Neuronal stem cell (in vitro differentiated cells): ENCODE data around the gene ZNF787.
A peak's percentile ranks its signal among the peaks of the same experiment; 100 is the strongest.

Experiments
- DNase-seq: peaks from one replicate; pipeline ENCODE4 v3.0.0-alpha.2; 2013; ENCODE audit warnings: low spot score
- H2AFZ ChIP-seq: one replicate; pipeline ENCODE4 v1.6.1; 2013; ENCODE audit warnings: mild to moderate bottlenecking, low read length, inconsistent platforms
- H2AK5ac ChIP-seq: 2 replicates; pipeline ENCODE4 v1.6.1; 2013; ENCODE audit warnings: low read depth, mild to moderate bottlenecking, inconsistent platforms, low read length, moderate library complexity, mixed read lengths
- H2BK120ac ChIP-seq: 2 replicates; pipeline ENCODE4 v1.6.1; 2013; ENCODE audit warnings: low read depth, mild to moderate bottlenecking, inconsistent platforms, low read length, moderate library complexity, mixed read lengths
- H2BK12ac ChIP-seq: one replicate; pipeline ENCODE4 v1.6.1; 2013; ENCODE audit warnings: low read length, inconsistent platforms
- H2BK15ac ChIP-seq: 2 replicates; pipeline ENCODE4 v1.6.1; 2013; ENCODE audit warnings: mild to moderate bottlenecking, low read length, inconsistent platforms, mixed read lengths
- H2BK5ac ChIP-seq: one replicate; pipeline ENCODE4 v1.6.1; 2013; ENCODE audit warnings: inconsistent platforms, mild to moderate bottlenecking, low read length, moderate library complexity
- H3K14ac ChIP-seq: one replicate; pipeline ENCODE4 v1.6.1; 2013; ENCODE audit warnings: low read length, inconsistent platforms
- H3K18ac ChIP-seq: 2 replicates; pipeline ENCODE4 v1.6.1; 2013; ENCODE audit warnings: low read length, inconsistent platforms
- H3K23ac ChIP-seq: 2 replicates; pipeline ENCODE4 v1.6.1; 2013; ENCODE audit warnings: low read depth, mild to moderate bottlenecking, mixed read lengths, low read length, inconsistent platforms; ENCODE audit not compliant: poor library complexity
- H3K27ac ChIP-seq: replicated peaks from 3 replicates; pipeline ENCODE4 v1.5.1; 2013; ENCODE audit warnings: low read length, inconsistent platforms
- H3K27me3 ChIP-seq, 3 experiments: 2 replicates each; pipeline ENCODE4 v1.6.1; 2013; ENCODE audit warnings: low read length in 3 of 3, mild to moderate bottlenecking in 2 of 3, inconsistent platforms in 1 of 3, low read depth in 1 of 3, mixed read lengths in 1 of 3, moderate library complexity in 1 of 3; ENCODE audit not compliant: control insufficient read depth in 3 of 3, insufficient read depth in 3 of 3
- H3K36me3 ChIP-seq, 2 donors: replicated peaks in 1 of 2; 2 replicates each; pipeline ENCODE4 v1.6.1; 2013; ENCODE audit warnings: low read length in 2 of 2; ENCODE audit not compliant: control insufficient read depth in 2 of 2, insufficient read depth in 2 of 2
- H3K4ac ChIP-seq: 2 replicates; pipeline ENCODE4 v1.6.1; 2013; ENCODE audit warnings: inconsistent platforms, mild to moderate bottlenecking, low read length, moderate library complexity
- H3K4me1 ChIP-seq, 2 donors: 1 replicate in 1 of 2; 2 replicates in 1 of 2; pipeline ENCODE4 v1.6.1; 2013; ENCODE audit warnings: low read length in 2 of 2, low read depth in 1 of 2; ENCODE audit not compliant: control insufficient read depth in 2 of 2, insufficient read depth in 1 of 2
- H3K4me2 ChIP-seq: one replicate; pipeline ENCODE4 v1.6.1; 2013; ENCODE audit warnings: mild to moderate bottlenecking, low read length, inconsistent platforms; ENCODE audit not compliant: insufficient read depth, poor library complexity, severe bottlenecking
- H3K4me3 ChIP-seq, 2 donors: 2 replicates each; pipeline ENCODE4 v1.5.1; 2013; ENCODE audit warnings: low read length in 2 of 2, mild to moderate bottlenecking in 2 of 2, inconsistent platforms in 1 of 2, moderate library complexity in 1 of 2
- H3K79me1 ChIP-seq: one replicate; pipeline ENCODE4 v1.6.1; 2013; ENCODE audit warnings: low read depth, mild to moderate bottlenecking, inconsistent platforms, low read length, moderate library complexity
- H3K9ac ChIP-seq: one replicate; pipeline ENCODE4 v1.6.1; 2013; ENCODE audit warnings: mild to moderate bottlenecking, low read depth, low read length, inconsistent platforms; ENCODE audit not compliant: poor library complexity
- H3K9me3 ChIP-seq, 2 donors: replicated peaks in 1 of 2; 2 replicates each; pipeline versions ENCODE3 to v1.6.1; 2013; ENCODE audit warnings: low read length in 2 of 2, mild to moderate bottlenecking in 2 of 2, inconsistent platforms in 1 of 2, low read depth in 1 of 2, mixed read lengths in 1 of 2, moderate library complexity in 1 of 2; ENCODE audit not compliant: control insufficient read depth in 2 of 2, insufficient read depth in 1 of 2
- H4K8ac ChIP-seq: one replicate; pipeline ENCODE4 v1.6.1; 2013; ENCODE audit warnings: low read depth, mild to moderate bottlenecking, inconsistent platforms, low read length, moderate library complexity
- H4K91ac ChIP-seq: one replicate; pipeline ENCODE4 v1.6.1; 2013; ENCODE audit warnings: low read length, low read depth, mild to moderate bottlenecking, inconsistent platforms; ENCODE audit not compliant: poor library complexity
- whole genome bisulfite sequencing, 2 donors: extraction: QIAGEN DNeasy Blood & Tissue Kit; methylation state at CpG; one replicate each; pipeline ENCODE4 v1.1.7; 2013; ENCODE audit warnings: missing lambda C conversion rate in 2 of 2, mixed read lengths in 1 of 2; ENCODE audit not compliant: insufficient read length in 2 of 2, insufficient replicate concordance in 1 of 2; ENCODE audit errors: extremely low coverage in 2 of 2; 5-methylcytosine and 5-hydroxymethylcytosine counted together

ZNF787 gene

GRCh38 chr19:56141417-56141993 lies 20.4 kb upstream of the ZNF787 start:
- peak overlapping the region; percentile 26 for H3K27ac ChIP-seq
- DNase-seq, result no peak
- H3K9me3 ChIP-seq, result no peaks in the 10 kb centered on the region
- no peak overlapping the region for H3K14ac ChIP-seq
- no peak overlapping the region for H3K4ac ChIP-seq
- H2BK5ac ChIP-seq, result no peak overlapping the region
- peak overlapping the region; percentile 63 for H3K4me2 ChIP-seq
- peaks cover 10 to 18% of the 10 kb centered on the region in 2 donors for H3K4me1 ChIP-seq
- no CpG with 5 or more reads among the region's 26 CpGs for WGBS, 2 donors
- H2BK12ac ChIP-seq, result no peak overlapping the region
- no peaks in the 10 kb centered on the region for H3K27me3 ChIP-seq
- peaks cover 2% of the 10 kb centered on the region for H3K79me1 ChIP-seq
- no peak overlapping the region for H4K91ac ChIP-seq
- peak overlapping the region; percentile 73 for H3K18ac ChIP-seq
- H2BK120ac ChIP-seq, result no peak overlapping the region
- H4K8ac ChIP-seq, result no peak overlapping the region
- peaks cover 4 to 17% of the 10 kb centered on the region in 2 donors for H3K36me3 ChIP-seq
- H3K4me3 ChIP-seq, result peak overlapping the region; percentile 50 to 85
- no peak overlapping the region for H3K23ac ChIP-seq
- peak overlapping the region; percentile 26 for H3K9ac ChIP-seq
- no peak overlapping the region for H2AK5ac ChIP-seq
- peak overlapping the region; percentile 66 for H2AFZ ChIP-seq
- H2BK15ac ChIP-seq, result no peak overlapping the region

GRCh38 chr19:56140583-56141416 lies 19.7 kb upstream of the ZNF787 start, which contains the start of gene ZNF444:
ZNF444 (plus strand) TSS chr19:56141287; CDS start chr19:56146912, 5,625 bp downstream.
- peak within 1 kb of the TSS; percentile 22 for H3K23ac ChIP-seq
- H3K14ac ChIP-seq, result no peak within 1 kb of the TSS
- peaks cover 4 to 11% of the 10 kb centered on the region in 2 donors for H3K36me3 ChIP-seq
- H4K91ac ChIP-seq, result no peak within 1 kb of the TSS
- H4K8ac ChIP-seq, result no peak within 1 kb of the TSS
- peak within 1 kb of the TSS; percentile 9 for H2AK5ac ChIP-seq
- peak within 1 kb of the TSS; percentile 79 for H3K9ac ChIP-seq
- WGBS, 2 donors, result no CpG with 5 or more reads among the region's 56 CpGs
- H3K4me2 ChIP-seq, result peak within 1 kb of the TSS; percentile 71
- no peak within 1 kb of the TSS for H2BK12ac ChIP-seq
- peak within 1 kb of the TSS; percentile 33 for H2BK5ac ChIP-seq
- no peaks in the 10 kb centered on the region for H3K27me3 ChIP-seq
- H3K79me1 ChIP-seq, result peaks cover 2% of the 10 kb centered on the region
- peak within 1 kb of the TSS; percentile 85 for H2AFZ ChIP-seq
- H3K9me3 ChIP-seq, result no peaks in the 10 kb centered on the region
- peak within 1 kb of the TSS; percentile 80 for H3K18ac ChIP-seq
- H3K27ac ChIP-seq, result peak within 1 kb of the TSS; percentile 85
- peaks cover 10 to 22% of the 10 kb centered on the region in 2 donors for H3K4me1 ChIP-seq
- no peak within 1 kb of the TSS for H2BK15ac ChIP-seq
- peak within 1 kb of the TSS; percentile 50 to 85 for H3K4me3 ChIP-seq
- no peak within 1 kb of the TSS for H3K4ac ChIP-seq
- peak; percentile 99 for DNase-seq
- no peak within 1 kb of the TSS for H2BK120ac ChIP-seq

- H3K27me3 ChIP-seq, result no peaks in the 10 kb centered on the region
- H3K36me3 ChIP-seq, result peaks cover 3 to 7% of the 10 kb centered on the region in 2 donors
- H2AFZ ChIP-seq, result peak overlapping the region; percentile 85
- H2BK120ac ChIP-seq, result no peak overlapping the region
- peak overlapping the region; percentile 50 for H3K18ac ChIP-seq
- peaks cover 2% of the 10 kb centered on the region for H3K79me1 ChIP-seq
- no peak overlapping the region for H2BK12ac ChIP-seq
- H3K9me3 ChIP-seq, result no peaks in the 10 kb centered on the region
- H3K14ac ChIP-seq, result no peak overlapping the region
- H2AK5ac ChIP-seq, result no peak overlapping the region
- peak overlapping the region; percentile 71 for H3K9ac ChIP-seq
- H3K4me2 ChIP-seq, result peak overlapping the region; percentile 71
- no peak overlapping the region for H3K4ac ChIP-seq
- DNase-seq, result no peak
- H3K27ac ChIP-seq, result peak overlapping the region; percentile 75
- H4K8ac ChIP-seq, result no peak overlapping the region
- WGBS, 2 donors, result no CpG with 5 or more reads among the region's 22 CpGs
- H3K4me3 ChIP-seq, result peak overlapping the region; percentile 50 to 75
- peaks cover 10 to 22% of the 10 kb centered on the region in 2 donors for H3K4me1 ChIP-seq
- H3K23ac ChIP-seq, result no peak overlapping the region
- no peak overlapping the region for H2BK5ac ChIP-seq
- no peak overlapping the region for H4K91ac ChIP-seq
- H2BK15ac ChIP-seq, result no peak overlapping the region
Observed at GRCh38 chr19:56139847-56140582, 18.9 kb upstream of the ZNF787 start.
